Transverse colon (tissue), 4 donors: ENCODE results near the gene MATN3. TPM values are rescaled to one million over a fixed set of nuclear protein-coding genes. Genes with fewer than 3 reads are reported as not detected.

ENCODE experiments used
- DNase-seq: peaks from one replicate; pipeline ENCODE4 v3.0.0-alpha.2; 2019
- H3K27ac ChIP-seq, 4 donors: fragments of 200-600 bp; sonication (generic); 2 replicates each; pipeline ENCODE4 v1.5.1; 2016 to 2018; ENCODE audit warnings: inconsistent platforms in 4 of 4
- H3K27me3 ChIP-seq: fragments of 200-600 bp; sonication (generic); 2 replicates; pipeline ENCODE4 v1.5.1; 2017; ENCODE audit warnings: inconsistent platforms
- H3K36me3 ChIP-seq, 4 donors: fragments of 200-600 bp; sonication (generic); 2 replicates each; pipeline ENCODE4 v1.5.1; 2017 to 2019; ENCODE audit warnings: inconsistent platforms in 4 of 4
- H3K4me1 ChIP-seq, 4 donors: fragments of 200-600 bp; sonication (generic); 2 replicates each; pipeline ENCODE4 v1.5.1; 2017 to 2020; ENCODE audit warnings: inconsistent platforms in 4 of 4
- H3K4me3 ChIP-seq, 4 donors: fragments of 200-600 bp; sonication (generic); 1 replicate in 1 of 4; 2 replicates in 3 of 4; pipeline versions ENCODE4 v1.5.1 to v1.6.1; 2017 to 2019; ENCODE audit warnings: inconsistent platforms in 4 of 4
- H3K9me3 ChIP-seq, 2 donors: fragments of 200-600 bp; sonication (generic); 2 replicates each; pipeline ENCODE4 v1.5.1; 2017 to 2019; ENCODE audit warnings: inconsistent platforms in 2 of 2
- CTCF ChIP-seq, 5 experiments: fragments of 200-600 bp in 3 of 5; fragments of 450-650 bp in 2 of 5; sonication (generic) in 3 of 5; IDR thresholded peaks; 1 replicate in 2 of 5; 2 replicates in 3 of 5; pipeline ENCODE4 v1.5.1; 2016 to 2017; ENCODE audit warnings: antibody characterized with exemption in 5 of 5, inconsistent platforms in 3 of 5, mild to moderate bottlenecking in 2 of 5, moderate library complexity in 1 of 5
- EP300 ChIP-seq: sonication (generic); formaldehyde crosslinking; IDR thresholded peaks from one replicate; pipeline ENCODE4 v1.6.1; 2017; ENCODE audit warnings: antibody characterized with exemption, low read depth
- POLR2A ChIP-seq: fragments of 450-650 bp; IDR thresholded peaks from one replicate; pipeline ENCODE4 v1.6.1; 2016; ENCODE audit warnings: antibody characterized with exemption, mild to moderate bottlenecking, moderate library complexity
- POLR2AphosphoS5 ChIP-seq, 3 donors: sonication (generic); formaldehyde crosslinking; IDR thresholded peaks; one replicate each; pipeline ENCODE4 v1.6.1; 2016; ENCODE audit warnings: antibody characterized with exemption in 3 of 3
- WGBS, 2 donors: methylation state at CpG; one replicate each; pipeline ENCODE4 v1.1.5; 2018; ENCODE audit warnings: low coverage in 1 of 2; 5-methylcytosine and 5-hydroxymethylcytosine counted together
- in situ Hi-C, 4 donors: fragments of 200-750 bp; cut with MboI; loops; one replicate each; pipeline versions ENCODE4 v1.15.0 to v1.15.1; 2017; ENCODE audit warnings: low sequenced_read_pairs in 3 of 4, low pct_ligation_motif_present in 1 of 4, low pct_unique_long_range_greater_than_20kb in 1 of 4
- intact Hi-C: fragments of 100-400 bp; cut with DNase I; formaldehyde crosslinking; loops from one replicate; pipeline ENCODE4 v1.15.1; 2023; ENCODE audit warnings: low total_unique reads
- total RNA-seq, 4 donors: library from RNA; depleted of rRNA; stranded (reverse); fragments of >200 nt; gene quantifications; one replicate each; pipeline ENCODE4 v1.1.0, GENCODE V29; 2016

The MATN3 gene
- under 1 TPM in 2 of 4 donors, not detected in 2; 0.16 to 0.27 TPM for total RNA-seq

GRCh38 chr2:20012282-20013125 is at the start of gene MATN3:
MATN3 (minus strand) TSS chr2:20012668; CDS start chr2:20012631, 37 bp downstream.
- Histone ChIP-seq H3K27me3 (peaks cover 49% of the 10 kb centered on the region), H3K27ac (peak within 1 kb of the TSS in 3 of 4 donors; percentile 1 to 23 (median 2)), H3K9me3 (no peaks in the 10 kb centered on the region), H3K36me3 (no peaks in the 10 kb centered on the region), H3K4me1 (peaks cover 0 to 13% (median 10%) of the 10 kb centered on the region in 4 donors), H3K4me3 (peak within 1 kb of the TSS; percentile 27 to 53 (median 43))
- 4% methylated on average over 38 of the region's 87 CpGs; no CpG with 5 or more reads in 1 of the 2 donors for WGBS, 2 donors
- DNase-seq: peak; percentile 46
- TF ChIP-seq POLR2A (no peak), POLR2AphosphoS5 (IDR thresholded peaks at IDR 0.05) (no peak), EP300 (no peak), CTCF (IDR thresholded peaks at IDR 0.05) (no peak)
- in situ Hi-C loops: loop anchor here in 3 of 4 donors (5.0 to 10.0 kb wide), 2 partner anchors 80 to 82 kb away; no protein-coding TSS in a partner anchor
- intact Hi-C loops: no loop called here

- intact Hi-C loops: no loop called here
- in situ Hi-C loops: no loop called here
- no peak for TF ChIP-seq POLR2AphosphoS5 (IDR thresholded peaks at IDR 0.05)
- no peak for TF ChIP-seq POLR2A
- no peak for TF ChIP-seq EP300
- TF ChIP-seq CTCF (IDR thresholded peaks at IDR 0.05): no peak
- Histone ChIP-seq H3K27me3 (no peaks in the 10 kb centered on the region), H3K27ac (peak overlapping the region in 3 of 4 donors; percentile 53 to 72 (median 68)), H3K4me3 (no peak overlapping the region), H3K9me3 (no peaks in the 10 kb centered on the region), H3K36me3 (no peaks in the 10 kb centered on the region), H3K4me1 (peaks cover 8 to 35% (median 12%) of the 10 kb centered on the region in 4 donors)
- 91% methylated on average over 5 of the region's 5 CpGs; no CpG with 5 or more reads in 1 of the 2 donors for WGBS, 2 donors
- no peak for DNase-seq
These were observed 49.5 kb upstream of the MATN3 start for GRCh38 chr2:20061940-20062339.

GRCh38 chr2:20061476-20061875 is 49.0 kb upstream of the MATN3 start:
- WGBS, 2 donors: 63 to 79% methylated on average over 2 to 3 of the region's 3 CpGs
- no peaks in the 10 kb centered on the region for H3K36me3 ChIP-seq
- H3K4me1 ChIP-seq: peaks cover 6 to 30% (median 10%) of the 10 kb centered on the region in 4 donors
- intact Hi-C loops: no loop called here
- no peak for DNase-seq
- H3K27me3 ChIP-seq: no peaks in the 10 kb centered on the region
- in situ Hi-C loops: no loop called here
- H3K4me3 ChIP-seq: no peak overlapping the region
- peak overlapping the region in 3 of 4 donors; percentile 53 to 72 (median 68) for H3K27ac ChIP-seq
- H3K9me3 ChIP-seq: no peaks in the 10 kb centered on the region
- no peak for TF ChIP-seq POLR2A
- no peak for TF ChIP-seq CTCF (IDR thresholded peaks at IDR 0.05)
- TF ChIP-seq POLR2AphosphoS5 (IDR thresholded peaks at IDR 0.05): no peak
- TF ChIP-seq EP300: no peak

DNA sequence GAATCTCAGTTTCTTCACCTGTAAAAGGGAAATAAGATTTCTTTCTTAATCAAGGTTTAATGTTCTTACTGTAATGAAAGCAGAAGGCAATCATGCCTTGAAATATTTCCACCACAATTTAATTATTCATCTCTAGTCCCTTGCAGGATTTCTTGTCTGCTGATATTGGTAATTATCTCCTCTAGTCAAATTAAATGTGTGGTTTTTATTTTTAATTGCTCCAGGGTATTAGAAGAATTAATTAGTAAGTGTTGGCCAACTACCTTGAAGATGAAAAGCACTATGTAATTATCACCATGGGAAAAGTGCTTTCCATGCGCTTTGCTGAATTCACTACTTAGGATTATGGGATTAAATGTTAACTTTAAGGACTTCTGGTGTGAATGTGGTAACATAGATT is 47.6 kb upstream of the MATN3 start:
- peaks cover 4% of the 10 kb centered on the region for H3K27me3 ChIP-seq
- WGBS, 2 donors: 92 to 100% methylated on average over 1 of the region's 1 CpG
- no peak for DNase-seq
- intact Hi-C loops (no loop called here), in situ Hi-C loops (no loop called here)
- no peak overlapping the region for H3K27ac ChIP-seq
- no peak for TF ChIP-seq POLR2AphosphoS5 (IDR thresholded peaks at IDR 0.05)
- H3K4me3 ChIP-seq: no peak overlapping the region
- H3K9me3 ChIP-seq: no peaks in the 10 kb centered on the region
- peaks cover 0 to 17% (median 0%) of the 10 kb centered on the region in 4 donors for H3K4me1 ChIP-seq
- no peaks in the 10 kb centered on the region for H3K36me3 ChIP-seq
